ENCODE data around the gene CCDC171.
"Not testable (repeated sequence)": the region's sequence is repeated elsewhere in the genome, so short reads cannot be mapped to it uniquely, and the experiment has no call there.

Gene CCDC171

DNA sequence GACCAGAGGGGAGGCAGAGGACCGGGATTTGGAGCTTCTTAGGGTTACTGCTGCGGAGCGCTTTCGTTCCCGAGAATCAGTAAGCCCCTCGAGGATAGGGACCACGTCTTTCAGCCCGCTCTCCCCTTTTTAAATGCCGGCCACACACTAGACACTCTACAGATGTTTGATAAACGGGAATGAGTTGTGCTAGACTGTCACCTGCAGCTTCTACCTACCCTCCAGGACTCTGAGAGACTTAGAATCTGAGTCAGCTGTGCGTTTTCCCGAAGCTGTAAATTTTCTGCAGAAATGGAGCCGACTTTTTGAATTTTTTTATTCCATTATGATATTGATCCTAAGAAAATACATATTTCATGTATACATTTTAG, 670 bp downstream of the CCDC171 start:
- DNase-seq (ENCODE audit: low read depth in 2 of 2): no peak

DNA sequence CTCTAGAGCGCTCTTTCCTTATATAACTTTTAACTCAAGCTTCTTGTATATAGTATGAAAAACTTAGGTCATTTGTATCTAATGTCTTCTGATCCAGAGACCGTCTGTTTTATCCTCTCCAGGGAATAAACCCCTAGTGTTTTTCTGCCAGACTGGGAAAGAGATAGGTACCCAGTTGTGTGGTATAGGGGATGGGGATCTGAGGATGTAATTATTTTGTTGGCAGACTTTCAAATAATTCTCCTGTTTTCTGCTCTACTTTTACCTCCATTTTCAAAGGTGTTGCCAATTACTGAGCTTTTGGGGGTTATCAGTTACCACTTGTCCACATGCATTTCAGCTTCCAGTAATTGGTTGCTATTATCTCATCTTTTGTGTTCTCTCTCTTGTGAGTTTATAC, 17.9 kb downstream of the CCDC171 start:
- no peak for DNase-seq (ENCODE audit: low read depth in 2 of 2)

DNA sequence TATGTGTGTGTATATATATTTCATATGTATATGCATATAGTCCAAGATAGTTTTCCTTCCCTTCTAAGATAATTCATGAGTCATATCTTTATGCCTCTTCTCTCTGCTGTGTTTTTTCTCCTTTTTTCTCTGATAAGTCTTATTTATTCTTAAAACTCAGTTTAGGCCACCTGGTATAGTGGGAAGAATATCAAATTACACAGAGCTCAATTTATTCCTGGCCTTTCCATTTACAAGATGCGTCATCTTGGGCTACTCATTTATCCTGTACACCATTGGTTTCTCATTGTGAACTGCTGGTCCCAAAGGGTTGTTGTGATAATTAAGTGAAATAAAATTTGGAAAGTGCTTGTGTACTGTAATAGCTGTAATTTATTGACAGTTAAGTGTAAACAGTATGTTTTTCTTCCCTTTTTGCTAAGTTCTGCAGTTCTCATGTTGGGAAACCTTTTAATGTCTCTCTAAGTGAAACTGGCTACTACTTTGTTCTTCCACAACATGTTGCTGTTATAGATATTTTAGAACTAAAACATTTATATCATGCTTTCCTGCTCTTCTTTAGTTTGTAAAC, 19.4 kb downstream of the CCDC171 start:
- DNase-seq (ENCODE audit: low read depth in 2 of 2): no peak

DNA sequence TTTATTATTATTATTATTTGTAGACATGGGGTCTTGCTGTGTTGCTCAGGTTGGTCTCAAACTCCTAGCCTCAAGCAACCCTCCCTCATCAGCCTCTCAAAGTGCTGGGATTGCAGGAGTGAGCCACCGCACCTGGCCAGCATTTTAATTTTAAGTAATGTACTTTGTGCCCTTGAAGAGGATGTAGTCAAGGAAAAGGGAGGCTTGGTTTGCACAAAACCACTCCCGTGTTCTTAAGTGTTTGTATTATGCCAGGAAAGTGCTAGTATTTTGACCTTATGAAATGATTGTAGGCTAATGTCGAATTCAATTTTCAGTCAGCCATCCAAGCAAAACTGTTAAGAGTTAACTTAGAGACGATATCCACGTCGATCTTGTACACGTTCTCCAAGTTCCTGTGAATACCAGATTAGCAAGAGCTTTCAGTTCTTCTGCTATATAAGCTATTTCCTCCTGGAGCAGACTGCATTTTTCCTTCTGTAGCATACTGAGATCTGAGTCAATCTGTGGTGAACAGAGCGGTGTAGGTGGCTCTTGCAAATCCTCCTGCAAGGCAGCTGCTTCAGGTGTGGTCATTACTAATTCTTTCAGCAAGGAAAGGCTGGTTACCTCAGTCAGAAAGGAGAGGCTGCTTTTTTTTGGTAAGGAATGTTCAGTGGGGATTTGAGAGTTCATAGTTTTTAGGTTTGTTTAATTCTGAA, 23.7 kb downstream of the CCDC171 start:
- DNase-seq (ENCODE audit: low read depth in 2 of 2): no peak

DNA sequence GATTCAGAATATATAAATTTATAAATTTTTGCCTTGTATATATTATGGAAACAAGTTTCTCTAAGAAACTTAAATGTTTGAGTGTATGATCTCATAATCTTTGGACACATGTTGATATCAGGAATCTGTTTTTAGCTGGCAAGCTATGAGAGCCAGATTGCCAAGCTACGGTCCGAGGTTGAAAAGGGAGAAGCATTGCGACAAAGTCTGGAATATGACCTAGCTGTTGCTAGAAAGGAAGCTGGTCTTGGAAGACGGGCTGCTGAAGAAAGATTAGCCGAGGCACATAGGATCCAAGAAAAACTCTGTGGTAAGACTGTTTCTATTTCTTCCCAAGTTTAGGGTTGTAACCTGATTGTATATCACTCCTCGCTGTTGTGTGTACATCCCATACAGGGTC, 25.9 kb downstream of the CCDC171 start:
- DNase-seq (ENCODE audit: low read depth in 2 of 2): no peak

DNA sequence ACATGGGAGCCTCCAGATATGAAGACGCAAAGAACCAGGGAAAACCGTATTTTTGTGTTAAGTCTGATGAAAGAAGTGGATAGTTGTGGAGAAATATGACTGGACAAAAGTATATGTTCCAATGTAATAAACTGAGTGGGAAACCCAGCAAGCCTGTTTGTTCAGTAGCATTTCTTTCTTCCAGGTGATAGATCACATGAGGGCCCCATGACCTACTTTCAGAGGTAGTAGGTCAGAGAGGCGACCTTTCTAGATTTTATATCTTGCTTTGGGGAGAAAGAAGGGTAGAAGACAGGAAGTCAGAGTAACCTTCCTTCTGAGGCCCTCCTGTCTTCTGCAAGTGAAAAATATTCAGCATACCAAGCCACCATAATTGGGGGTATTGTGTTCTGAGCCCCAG, 31.5 kb downstream of the CCDC171 start:
- DNase-seq (ENCODE audit: low read depth in 2 of 2): no peak

DNA sequence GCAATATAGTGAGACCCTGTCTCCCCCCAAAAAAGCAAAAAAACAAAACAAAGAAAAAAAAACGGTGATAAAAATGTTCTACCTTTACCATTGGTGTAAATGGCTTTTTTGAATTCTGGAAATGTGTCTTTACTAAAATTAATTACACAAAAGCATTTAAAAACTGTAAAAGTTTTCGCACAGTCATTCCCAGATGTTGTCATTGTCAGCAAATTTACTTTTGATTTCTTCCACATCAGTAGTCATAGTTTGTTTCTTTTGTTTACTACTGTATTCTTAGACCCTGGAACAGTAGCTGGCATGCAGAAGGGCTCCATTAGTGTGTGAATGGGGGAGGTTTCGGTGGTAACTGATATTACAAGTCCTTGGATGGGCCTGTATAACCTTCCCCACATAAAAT, 39.5 kb downstream of the CCDC171 start:
- no peak for DNase-seq (ENCODE audit: low read depth in 2 of 2)

DNA sequence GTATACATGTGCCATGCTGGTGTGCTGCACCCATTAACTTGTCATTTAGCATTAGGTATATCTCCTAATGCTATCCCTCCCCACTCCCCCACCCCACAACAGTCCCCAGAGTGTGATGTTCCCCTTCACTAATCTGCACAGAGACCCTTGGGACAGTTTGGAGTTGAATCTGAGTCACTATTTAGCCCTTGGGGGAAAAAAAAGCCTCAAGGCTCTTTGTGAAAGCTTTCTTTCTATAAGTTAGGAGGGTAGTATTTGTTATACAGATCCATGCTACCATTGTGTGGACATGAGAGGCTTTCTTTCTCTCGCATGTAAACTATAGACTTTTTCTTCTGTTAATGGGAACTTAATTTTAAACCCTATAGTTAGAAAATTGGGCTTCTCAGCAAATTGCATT, 40.1 kb downstream of the CCDC171 start:
- DNase-seq (ENCODE audit: low read depth in 2 of 2): not testable (repeated sequence)

DNA sequence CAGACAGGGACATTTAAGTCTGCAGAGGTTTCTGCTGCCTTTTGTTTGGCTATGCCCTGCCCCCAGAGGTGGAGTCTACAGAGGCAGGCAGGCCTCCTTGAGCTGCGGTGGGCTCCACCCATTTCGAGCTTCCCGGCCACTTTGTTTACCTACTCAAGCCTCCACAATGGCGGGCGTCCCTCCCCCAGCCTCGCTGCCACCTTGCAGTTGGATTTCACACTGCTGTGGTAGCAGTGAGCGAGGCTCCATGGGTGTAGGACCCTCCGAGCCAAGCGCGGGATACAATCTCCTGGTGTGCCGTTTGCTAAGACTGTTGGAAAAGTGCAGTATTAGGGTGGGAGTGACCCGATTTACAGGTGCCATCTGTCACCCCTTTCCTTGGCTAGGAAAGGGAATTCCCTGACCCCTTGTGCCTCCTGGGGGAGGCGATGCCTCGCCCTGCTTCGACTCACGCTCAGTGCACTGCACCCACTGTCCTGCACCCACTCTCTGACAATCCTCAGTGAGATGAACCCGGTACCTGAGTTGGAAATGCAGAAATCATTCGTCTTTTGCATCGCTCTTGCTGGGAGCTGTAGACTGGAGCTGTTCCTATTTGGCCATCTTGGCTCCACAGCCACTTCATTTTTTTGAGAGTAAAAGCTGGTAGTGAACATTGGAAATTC, 48.0 kb downstream of the CCDC171 start:
- not testable (repeated sequence) for DNase-seq (ENCODE audit: low read depth in 2 of 2)

DNA sequence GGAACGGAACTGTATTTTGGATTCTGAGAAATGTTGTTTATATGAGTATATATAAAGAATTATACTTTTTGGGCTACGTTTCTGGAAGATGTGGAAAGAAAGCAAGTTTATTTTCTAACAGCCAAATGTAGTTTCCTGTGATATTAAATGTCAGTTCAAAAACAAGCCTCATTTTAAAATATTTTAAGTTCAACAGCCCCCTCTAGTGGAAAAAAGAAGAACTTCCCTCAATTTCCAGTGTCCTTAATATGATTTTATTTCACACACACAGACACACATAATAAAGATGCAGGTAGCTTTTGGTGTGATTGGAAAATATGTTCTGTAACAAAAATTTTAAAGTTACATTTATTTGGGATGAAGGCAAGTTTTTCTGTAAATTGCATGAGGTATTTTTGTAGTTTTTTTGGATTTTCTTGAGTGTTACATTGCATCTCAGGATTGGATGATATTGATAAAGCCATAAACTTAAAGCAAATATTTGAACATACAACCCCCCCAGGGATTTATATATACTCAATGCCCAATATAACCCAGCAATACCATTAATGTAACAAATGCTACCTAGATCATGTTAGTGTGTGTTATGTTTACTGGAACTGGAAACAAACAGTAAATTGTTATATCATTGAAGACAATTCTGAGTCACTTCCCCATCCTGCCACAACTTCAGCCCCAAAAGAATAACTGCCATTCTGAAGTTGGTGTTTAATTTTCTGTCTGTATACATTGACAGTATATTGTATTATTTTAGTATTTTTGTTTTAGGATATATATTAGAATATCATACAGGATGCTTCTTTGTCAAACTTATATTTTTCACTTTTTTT, 54.0 kb downstream of the CCDC171 start:
- DNase-seq (ENCODE audit: low read depth in 2 of 2): no peak

DNA sequence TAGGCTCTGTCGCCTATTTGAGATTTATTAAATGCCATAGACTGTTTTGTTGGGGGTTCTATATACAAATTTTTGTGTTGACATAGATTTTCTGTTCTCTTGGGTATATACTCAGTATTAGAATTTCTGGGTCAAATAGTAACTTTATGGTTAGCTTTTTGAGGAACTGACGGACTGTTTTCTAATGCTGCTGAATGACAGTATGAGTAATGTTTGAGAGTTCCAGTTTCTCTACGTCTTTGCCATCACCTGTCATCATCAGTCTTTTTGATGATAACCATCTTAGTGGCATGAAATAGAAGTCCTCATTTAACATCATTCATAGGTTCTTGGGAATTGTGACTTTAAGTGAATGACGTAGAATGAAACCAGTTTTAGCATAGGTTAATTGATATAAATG, 60.1 kb downstream of the CCDC171 start:
- DNase-seq (ENCODE audit: low read depth in 2 of 2): no peak

DNA sequence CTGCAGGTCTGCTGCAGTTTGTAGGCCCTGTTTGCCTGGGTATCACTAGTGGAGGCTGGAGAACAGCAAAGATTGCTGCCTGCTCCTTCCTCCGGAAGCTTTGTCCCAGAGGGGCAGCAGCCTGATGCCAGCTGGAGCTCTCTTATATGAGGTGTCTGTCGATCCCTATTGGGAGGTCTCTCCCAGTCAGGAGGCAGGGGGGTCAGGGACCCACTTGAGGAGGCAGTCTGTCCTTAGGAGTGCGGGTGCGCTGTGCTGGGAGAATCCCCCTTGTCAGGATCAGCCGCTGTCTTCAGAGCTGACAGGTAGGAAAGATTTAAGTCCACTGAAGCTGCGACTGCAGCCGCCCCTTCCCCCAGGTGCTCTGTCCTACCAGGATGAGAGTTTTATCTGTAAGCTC, 64.9 kb downstream of the CCDC171 start:
- no peak for DNase-seq (ENCODE audit: low read depth in 2 of 2)

DNA sequence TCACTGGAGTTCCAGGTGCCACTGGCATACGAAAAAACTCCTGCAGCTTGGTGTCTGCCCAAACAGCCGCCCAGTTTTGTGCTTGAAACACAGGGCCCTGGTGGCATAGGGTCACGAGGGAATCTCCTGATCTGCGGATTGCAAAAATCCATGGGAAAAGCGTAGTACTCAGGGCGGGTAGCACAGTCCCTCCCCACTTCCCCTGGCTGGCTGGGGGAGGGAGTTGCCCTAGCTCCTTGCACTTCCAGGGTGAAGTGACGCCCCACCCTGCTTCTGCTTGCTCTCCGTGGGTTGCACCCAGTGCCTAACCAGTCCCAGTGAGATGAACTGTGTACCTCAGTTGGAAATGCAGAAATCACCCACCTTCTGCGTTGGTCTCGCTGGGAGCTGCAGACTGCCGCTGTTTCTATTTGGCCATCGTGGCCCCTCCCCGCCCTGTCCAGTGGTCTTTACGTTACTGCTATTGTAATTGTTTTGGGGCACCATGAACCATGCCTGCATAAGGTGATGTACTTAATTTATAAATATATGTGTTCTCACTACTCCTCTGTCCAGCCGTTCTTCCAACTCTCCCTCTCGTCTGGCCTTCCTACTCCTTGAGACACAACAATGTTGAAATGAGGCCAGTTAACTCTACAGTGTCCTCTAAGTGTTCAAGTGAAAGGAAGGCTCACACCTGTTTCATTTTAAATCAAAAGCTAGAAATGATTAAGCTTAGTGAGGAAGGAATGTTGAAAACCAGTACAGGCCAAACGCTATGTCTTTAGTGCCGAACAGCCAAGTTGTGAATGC, 65.9 kb downstream of the CCDC171 start:
- DNase-seq (ENCODE audit: low read depth in 2 of 2): no peak

DNA sequence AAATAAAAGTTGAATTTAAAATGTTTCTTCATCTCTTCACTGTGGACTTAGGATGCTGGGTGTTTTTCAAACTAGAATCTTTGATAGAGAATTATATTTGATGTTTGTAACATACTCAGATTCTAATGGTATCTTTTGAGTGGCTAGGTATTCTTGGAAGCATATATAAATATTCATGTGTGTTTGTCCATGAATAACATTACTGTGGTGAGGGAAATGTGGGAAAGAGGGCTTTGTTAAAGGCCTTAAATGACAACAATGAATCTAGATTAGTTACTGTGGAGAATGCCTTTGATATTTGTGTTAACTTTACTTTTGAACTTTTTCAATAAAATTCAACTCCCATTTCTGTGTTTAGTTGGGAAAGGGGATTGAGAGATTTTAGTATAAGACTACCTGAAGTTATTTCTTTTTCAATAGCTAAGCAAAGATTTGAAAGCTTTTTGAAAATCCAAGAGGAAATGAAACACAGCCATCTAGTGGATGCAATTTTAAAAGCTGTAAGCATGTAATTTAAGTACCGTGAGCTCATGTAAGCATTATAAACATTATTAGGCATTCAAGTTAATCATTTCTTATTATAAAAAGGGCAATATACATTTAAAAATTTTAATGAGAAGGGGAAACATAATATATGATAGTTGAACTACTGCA, 69.6 kb downstream of the CCDC171 start:
- no peak for DNase-seq (ENCODE audit: low read depth in 2 of 2)

DNA sequence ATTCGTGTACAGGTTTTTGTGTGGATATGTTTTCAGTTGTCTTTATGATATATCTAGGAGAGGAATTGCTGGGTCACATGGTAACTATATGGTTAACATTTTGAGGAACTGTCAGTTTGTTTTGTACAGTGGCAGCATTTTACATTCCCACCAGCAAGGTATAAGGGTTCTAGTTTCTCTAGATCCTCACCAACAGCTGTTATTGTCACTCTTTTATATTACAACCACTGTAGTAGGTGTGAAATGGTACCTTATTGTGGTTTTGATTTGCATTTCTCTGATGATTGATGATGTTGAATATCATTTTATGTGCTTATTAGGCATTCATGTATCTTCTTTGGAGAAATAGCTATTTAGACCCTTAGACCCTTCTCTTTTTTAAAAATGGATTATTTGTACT, 82.9 kb downstream of the CCDC171 start:
- no peak for DNase-seq (ENCODE audit: low read depth in 2 of 2)

DNA sequence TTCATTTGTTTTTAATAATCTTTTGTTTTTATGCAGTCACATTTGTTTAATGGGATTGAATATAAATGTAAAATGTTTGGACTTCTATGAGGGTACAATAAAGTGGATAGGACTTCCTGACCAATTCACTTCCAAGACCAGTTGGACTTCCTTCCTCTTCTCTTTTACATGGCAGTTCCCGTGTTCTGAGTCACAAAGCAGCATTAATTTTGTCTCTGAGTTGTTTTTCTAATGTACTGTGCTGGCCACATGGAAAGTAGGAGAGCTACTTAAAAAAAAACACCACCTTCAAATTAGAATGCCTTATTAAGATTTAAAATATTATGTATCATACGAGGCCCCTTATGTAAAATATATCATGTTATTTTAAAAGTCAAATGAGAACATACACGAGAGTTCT, 87.3 kb downstream of the CCDC171 start:
- DNase-seq (ENCODE audit: low read depth in 2 of 2): no peak

DNA sequence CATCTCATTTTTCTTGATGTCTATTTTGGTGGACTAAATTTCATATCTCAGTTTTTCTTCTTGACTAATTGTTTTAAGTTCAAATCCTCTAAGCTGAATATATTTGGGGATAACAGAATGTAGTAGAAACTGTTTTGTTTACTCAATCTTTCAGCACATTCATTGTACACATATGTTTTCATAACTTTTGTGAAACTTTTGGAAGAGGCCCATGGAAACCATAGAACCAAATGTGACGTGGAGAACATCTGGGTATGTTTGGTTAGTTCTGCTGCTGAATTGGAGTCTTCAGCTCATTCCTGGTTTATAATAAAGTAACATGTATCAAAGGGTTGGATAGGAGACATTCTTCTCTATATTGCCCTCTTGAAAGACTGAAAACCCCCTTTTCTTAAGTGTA, 88.4 kb downstream of the CCDC171 start:
- DNase-seq (ENCODE audit: low read depth in 2 of 2): no peak

DNA sequence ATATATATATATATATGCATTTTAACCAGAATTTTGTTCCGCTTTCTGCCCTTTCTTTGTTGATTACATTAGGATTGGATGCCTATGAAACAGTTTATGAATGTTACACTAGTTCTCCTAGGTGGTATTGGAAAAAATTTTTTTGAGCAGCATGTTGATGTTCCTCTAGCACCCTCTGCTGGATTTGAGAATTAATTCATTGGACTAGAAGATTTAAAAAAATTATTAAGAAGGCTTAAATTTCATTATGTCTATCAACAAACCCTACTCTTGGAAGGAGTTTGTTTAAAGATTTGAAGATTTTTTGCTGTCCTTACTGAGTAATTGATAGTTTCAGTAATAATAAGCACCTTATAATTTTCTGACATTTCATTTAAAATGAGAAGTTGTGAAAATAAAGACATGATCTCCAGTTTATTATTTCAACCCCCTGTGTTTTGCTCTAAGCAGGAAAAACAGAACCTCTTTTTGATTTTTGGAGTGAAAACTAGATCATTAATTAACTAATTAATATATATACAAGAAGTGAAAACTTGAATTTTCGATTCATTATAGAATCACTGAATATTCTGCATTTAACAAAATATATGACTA, 89.6 kb downstream of the CCDC171 start:
- no peak for DNase-seq (ENCODE audit: low read depth in 2 of 2)

DNA sequence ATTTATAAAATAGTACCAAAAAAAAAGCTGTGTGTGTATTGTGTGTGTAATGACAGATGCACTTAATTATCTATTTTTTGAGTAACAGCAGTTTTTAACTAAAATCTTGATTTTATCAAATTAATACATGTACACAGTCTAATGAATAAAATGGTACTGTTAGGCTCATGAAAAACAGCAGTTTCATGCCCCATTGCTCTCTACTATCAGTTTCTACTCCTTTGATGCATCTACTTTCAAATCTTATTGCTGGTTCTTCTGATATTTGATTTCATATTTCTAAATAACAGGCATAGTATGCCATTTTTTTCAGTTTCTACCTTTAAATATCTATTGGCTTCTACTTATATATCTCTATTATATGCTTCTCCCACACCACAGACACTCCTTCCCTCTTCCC, 117.4 kb downstream of the CCDC171 start:
- DNase-seq (ENCODE audit: low read depth in 2 of 2): no peak

DNA sequence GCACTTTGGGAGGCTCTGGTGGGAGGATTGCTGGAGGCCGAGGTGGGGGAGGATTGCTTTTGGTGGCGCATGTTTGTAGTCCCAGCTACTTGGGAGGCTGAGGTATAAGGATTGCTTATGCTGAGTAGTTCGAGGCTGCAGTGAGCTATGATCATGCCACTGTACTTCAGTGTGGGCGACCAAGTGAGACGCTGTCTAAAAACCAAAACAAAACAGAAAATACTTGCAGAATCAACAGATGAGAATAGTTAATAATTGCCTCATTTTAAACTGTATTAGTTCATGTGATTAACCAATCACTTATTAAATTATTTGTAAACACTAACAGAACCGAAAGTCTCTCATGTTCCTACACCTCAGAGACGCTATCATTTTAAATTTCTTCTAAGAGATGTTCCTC, 118.1 kb downstream of the CCDC171 start:
- no peak for DNase-seq (ENCODE audit: low read depth in 2 of 2)

DNA sequence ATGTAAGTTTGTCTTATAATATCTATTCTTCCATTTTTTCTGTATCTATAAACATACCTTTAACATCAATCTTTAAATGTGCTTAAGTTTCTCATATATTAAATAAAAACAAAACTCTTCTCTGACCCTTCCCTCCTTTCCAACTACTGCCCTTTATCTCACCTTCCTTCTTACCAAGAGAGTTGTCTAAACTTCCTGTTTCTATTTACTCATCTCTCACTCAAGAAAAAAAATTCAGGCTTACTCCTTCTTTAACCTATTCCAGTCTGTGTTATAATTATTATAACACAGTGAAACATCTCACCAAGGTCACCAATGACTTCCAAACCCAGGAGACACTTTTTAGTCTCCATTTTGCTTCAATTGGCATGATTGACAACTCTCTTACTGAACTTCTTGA, 140.9 kb downstream of the CCDC171 start:
- DNase-seq (ENCODE audit: low read depth in 2 of 2): no peak

All from stimulated activated CD4-positive, alpha-beta T cell treated with anti-CD3 and anti-CD28 coated beads, Interleukin-12 subunit alpha, Interleukin-12 subunit beta, amount 100 ng/mL, for 24 hours (primary cell).